Activated T-helper 2 cell treated with anti-CD3 and anti-CD28 coated beads, Interferon-gamma antibody, Interleukin-2, Interleukin-4, amounts not matched to agents 10 μg/mL and 5 μg/mL and 100 μg/mL, durations not matched to agents 14 hours and 24 hours and 36 hours (primary cell): ENCODE results near the gene KIF3A. TPM values are rescaled to one million over a fixed set of nuclear protein-coding genes. Genes with fewer than 3 reads are reported as not detected.

ENCODE experiments used
- DNase-seq: peaks from one replicate; pipeline ENCODE4 v3.0.0; 2021; ENCODE audit warnings: low spot score
- H3K27ac Mint-ChIP-seq: one replicate; pipeline ENCODE4 v1.8.0; 2021; ENCODE audit warnings: mixed read lengths
- H3K27me3 Mint-ChIP-seq: one replicate; pipeline ENCODE4 v1.8.0; 2021; ENCODE audit warnings: low read depth, mixed read lengths
- H3K36me3 Mint-ChIP-seq: one replicate; pipeline ENCODE4 v1.8.0; 2021; ENCODE audit warnings: low read depth, mixed read lengths
- H3K4me1 Mint-ChIP-seq: one replicate; pipeline ENCODE4 v1.8.0; 2021; ENCODE audit warnings: low read depth, mixed read lengths
- H3K4me3 Mint-ChIP-seq: one replicate; pipeline ENCODE4 v1.8.0; 2021; ENCODE audit warnings: low read depth, mild to moderate bottlenecking, moderate library complexity, mixed read lengths
- H3K9me3 Mint-ChIP-seq: one replicate; pipeline ENCODE4 v1.8.0; 2021; ENCODE audit warnings: mixed read lengths
- intact Hi-C: fragments of 100-400 bp; cut with micrococcal nuclease; formaldehyde crosslinking; loops from one replicate; pipeline ENCODE4 v1.15.1; 2023
- total RNA-seq: library from RNA; stranded (reverse); gene quantifications from 2 replicates; pipeline ENCODE4 v1.2.3, GENCODE V29; 2022

Gene KIF3A
- total RNA-seq, 1 donor from 2014 or later = 41.4 TPM

DNA sequence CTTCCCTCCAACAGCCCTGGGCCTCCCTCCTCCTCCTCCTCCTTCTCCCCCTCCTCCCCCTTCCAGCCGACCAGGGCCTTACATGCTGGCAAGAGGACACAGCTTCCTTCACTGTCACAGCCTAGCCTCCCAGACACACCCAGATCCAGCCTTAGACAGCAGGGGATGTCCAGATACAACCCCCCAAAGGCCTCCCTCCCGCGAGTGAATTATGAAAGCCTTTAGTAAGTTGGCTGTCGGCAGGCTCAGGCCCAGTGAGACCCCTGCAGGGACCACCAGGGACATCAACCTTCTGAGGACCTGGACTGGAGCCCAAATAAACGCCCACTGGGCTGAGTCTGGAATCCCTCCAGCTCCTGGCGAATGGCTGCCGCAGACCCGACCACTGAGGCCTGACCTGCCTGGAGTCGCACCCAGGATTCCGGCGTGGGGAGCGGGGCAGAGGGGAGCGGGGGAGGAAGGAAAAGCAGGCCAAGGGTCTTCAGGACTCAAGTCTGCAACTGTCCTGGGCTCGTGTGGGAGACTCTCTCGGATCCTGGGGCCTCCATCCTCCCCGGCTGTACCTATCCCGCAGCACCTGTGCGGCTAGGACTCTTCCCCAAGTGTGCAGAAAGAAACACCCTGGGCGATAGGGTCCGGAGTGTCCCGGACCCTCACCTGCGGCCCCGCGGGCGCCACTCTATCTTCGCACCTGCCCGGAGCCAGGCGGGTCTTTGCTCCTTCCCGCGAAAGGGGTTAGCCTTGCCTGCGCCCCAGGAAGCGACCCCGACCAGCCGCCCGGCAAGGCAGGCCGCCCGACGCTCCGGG, 39.0 kb upstream of the KIF3A start:
- H3K27me3 Mint-ChIP-seq = peaks cover 55% of the 10 kb centered on the region
- H3K36me3 Mint-ChIP-seq = peaks cover 2% of the 10 kb centered on the region
- no peaks in the 10 kb centered on the region for H3K9me3 Mint-ChIP-seq
- no peak for DNase-seq
- H3K27ac Mint-ChIP-seq = no peak overlapping the region
- H3K4me1 Mint-ChIP-seq = peaks cover 25% of the 10 kb centered on the region
- intact Hi-C loops = loop anchor here (2.0 kb wide), 1 partner anchor 22 kb away; no protein-coding TSS in a partner anchor
- peak overlapping the region; percentile 61 for H3K4me3 Mint-ChIP-seq

DNA sequence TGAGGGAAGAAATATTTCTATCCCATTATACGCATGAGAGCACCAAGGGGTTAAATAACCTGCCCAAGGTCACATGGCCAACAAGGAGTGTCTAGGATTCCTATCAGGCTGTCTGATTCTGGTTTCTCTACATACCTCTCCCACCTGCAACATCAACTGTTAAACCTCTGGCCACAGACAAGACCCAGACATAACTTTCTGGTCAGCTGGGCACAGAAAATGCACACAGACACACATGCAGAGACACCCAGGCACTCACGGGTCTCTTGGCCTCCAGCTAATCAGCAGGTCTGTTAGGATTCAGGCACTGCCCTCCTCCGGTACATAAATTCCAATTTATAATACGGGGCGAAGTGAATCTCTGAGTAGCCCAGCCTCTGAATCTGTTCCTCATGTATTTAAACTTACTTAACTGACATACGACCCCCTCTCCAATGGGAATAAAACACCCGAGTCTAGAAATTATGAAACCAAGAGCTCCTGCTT, 38.2 kb upstream of the KIF3A start:
- Mint-ChIP-seq H3K27ac (no peak overlapping the region), H3K27me3 (peaks cover 48% of the 10 kb centered on the region), H3K9me3 (no peaks in the 10 kb centered on the region), H3K36me3 (peaks cover 2% of the 10 kb centered on the region), H3K4me3 (peak overlapping the region; percentile 43), H3K4me1 (peaks cover 21% of the 10 kb centered on the region)
- intact Hi-C loops = no loop called here
- no peak for DNase-seq

DNA sequence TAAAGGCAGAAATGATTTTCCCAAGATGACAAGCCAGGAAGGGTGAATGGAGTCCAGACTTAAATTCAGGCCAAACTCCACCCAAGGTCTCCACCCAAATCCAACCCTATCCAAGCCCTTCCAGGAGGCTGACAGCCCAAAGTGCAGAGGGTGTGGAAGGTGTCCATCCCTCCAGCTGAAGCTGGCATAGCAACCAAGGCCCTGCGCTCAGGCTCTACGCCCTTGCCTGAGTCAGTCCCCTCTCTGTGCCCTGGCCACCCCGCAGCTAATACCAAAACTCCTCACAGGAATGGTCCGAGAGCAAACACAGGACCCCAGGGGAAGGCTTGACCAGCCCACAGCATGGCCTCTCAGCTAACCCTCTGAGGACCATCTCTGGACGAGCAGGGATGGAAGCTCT, 37.5 kb upstream of the KIF3A start:
- Mint-ChIP-seq H3K4me3 (no peak overlapping the region), H3K4me1 (peaks cover 17% of the 10 kb centered on the region), H3K27ac (no peak overlapping the region), H3K27me3 (peaks cover 43% of the 10 kb centered on the region), H3K36me3 (peaks cover 2% of the 10 kb centered on the region), H3K9me3 (no peaks in the 10 kb centered on the region)
- DNase-seq = no peak
- intact Hi-C loops = no loop called here

DNA sequence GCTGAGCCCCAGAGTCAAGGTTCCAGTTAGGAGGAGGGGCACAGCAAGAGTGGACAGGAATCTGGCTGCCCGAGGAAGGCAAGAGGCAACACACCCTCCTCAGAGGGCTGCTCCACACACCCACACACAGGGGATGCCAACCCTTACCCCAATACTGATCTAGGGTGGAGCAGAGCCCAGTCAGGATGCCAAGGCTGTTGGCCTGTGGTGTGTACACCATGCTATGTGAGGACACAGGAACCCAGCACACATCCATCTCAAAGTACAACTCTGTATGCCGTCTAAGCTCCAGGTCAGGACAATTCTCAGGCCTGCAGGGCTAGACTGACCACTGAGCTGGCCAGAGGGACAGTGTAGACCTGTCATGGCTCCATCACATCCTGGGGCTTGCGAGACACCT, 37.1 kb upstream of the KIF3A start:
- Mint-ChIP-seq H3K4me1 (peaks cover 14% of the 10 kb centered on the region), H3K27ac (no peak overlapping the region), H3K4me3 (no peak overlapping the region), H3K27me3 (peaks cover 40% of the 10 kb centered on the region), H3K9me3 (no peaks in the 10 kb centered on the region), H3K36me3 (peaks cover 2% of the 10 kb centered on the region)
- intact Hi-C loops = no loop called here
- DNase-seq = no peak

DNA sequence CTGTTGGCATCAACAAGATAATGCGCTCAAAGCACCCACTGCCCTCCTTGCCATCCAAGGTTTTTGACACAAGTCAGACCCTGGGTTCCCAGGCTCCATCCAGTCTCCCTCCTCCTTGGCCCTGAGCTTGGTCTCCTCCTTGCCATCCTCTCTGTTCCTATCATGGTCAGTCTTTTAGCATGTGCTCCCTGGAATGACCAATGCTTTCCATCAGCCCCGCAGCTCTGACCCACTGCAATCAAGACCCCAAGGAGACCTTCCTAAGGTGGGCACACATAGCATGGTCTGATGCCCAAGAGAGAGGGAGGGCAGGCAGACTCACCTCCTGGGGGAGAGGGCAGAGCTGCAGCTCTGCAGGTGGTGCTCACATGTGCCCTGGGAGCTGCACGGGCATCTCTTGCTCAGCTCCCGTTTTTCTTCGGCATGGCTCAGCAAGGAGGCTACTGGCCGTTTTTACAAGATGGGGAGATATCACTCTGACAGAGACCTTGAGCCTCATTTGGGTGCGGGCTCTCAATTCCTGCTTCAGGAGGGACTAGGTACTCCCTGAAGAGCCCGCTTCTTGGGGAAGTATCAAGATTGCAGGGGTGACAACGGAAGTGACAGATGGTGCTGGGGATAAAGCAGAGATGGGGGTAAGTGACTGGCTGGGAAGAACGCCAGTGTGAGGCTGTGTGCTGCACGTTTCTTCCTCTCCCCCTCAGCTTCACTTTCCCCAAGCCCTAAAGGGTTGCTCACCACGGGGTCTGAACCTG, 36.4 kb upstream of the KIF3A start:
- no peak overlapping the region for H3K27ac Mint-ChIP-seq
- intact Hi-C loops = no loop called here
- H3K9me3 Mint-ChIP-seq = no peaks in the 10 kb centered on the region
- H3K4me1 Mint-ChIP-seq = peaks cover 13% of the 10 kb centered on the region
- H3K27me3 Mint-ChIP-seq = peaks cover 33% of the 10 kb centered on the region
- no peak for DNase-seq
- H3K4me3 Mint-ChIP-seq = no peak overlapping the region
- peaks cover 2% of the 10 kb centered on the region for H3K36me3 Mint-ChIP-seq

DNA sequence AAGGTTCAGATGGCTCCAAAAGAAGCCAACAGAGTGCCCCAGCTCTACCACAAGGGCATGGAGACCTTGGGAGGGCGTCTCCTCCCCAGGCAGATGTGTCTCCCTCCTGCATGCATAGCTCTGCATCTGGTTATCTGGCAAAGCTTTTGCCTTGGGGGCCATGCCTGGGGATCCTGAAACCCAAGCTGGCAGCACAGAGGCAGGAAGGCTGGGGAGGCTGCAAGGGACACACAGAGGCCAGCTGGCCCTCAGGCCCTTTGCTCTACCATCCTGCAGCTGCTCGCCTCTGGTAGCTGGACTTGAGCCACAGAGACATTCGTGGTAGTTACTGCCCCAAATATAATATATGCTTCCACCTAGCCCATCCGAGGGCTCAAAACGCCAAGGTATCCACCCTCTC, 35.8 kb upstream of the KIF3A start:
- Mint-ChIP-seq H3K4me3 (no peak overlapping the region), H3K27me3 (peaks cover 27% of the 10 kb centered on the region), H3K4me1 (peaks cover 8% of the 10 kb centered on the region), H3K27ac (no peak overlapping the region), H3K9me3 (no peaks in the 10 kb centered on the region), H3K36me3 (peaks cover 1% of the 10 kb centered on the region)
- no peak for DNase-seq
- intact Hi-C loops = no loop called here

DNA sequence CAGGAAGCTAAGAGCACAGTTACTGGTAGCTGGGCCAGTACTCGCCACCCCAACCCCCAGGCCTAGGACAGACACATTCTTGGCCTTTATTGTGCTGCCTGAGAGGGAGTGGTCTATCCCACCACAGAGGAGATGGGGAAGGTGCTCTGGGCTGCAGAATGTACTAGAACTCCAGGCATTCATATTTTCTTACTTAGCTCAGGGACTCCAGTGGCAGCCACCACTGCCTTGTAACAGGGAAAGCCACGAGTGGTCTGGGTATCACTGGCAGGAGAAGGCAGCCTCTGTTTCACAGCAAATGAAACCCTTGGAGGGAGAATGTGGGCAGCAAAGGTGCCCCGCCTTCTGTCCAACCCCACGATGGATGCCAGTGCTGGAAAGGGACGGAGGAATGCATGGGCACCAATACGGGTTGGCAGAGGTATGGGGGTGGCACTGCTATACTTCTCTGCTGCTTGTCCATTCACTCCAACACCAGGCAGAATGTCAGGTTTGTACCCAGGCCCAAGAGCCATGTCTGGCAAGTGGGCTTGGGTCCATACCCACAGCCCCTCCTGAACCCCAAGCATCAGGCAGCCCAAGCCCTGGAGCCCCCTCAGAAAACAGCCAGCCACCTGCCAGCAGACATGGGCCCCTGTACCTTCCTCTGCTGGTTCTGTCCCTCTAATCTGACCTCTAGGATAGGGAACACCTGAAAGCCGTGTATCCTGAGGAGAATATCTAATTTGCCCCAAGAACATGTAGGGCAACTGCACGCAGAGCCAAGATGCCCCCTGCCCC, 35.1 kb upstream of the KIF3A start:
- H3K27ac Mint-ChIP-seq = no peak overlapping the region

DNA sequence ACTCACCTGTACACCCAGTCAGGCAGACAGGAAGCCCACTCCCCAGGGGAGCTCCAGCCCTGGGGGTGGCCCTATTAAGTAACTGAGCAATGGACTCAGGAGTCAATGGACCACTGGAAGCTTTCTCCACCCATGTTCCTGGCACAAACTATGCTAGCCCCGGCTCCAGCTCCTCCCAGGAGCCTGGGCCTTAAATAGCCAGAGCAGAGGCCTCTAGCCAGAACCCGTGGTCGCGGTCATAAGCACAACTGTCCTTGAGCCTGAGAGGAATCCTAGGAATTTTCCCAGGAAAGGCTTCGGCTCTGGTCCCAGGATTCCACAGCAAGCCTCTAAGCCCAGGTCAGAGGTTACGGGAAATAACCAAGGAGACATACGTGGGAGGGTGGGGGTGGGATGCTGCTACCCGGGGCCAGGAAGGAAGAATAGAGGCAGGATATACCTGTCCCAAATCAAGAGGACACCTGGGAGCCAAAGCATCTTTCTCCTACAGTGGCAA, 34.2 kb upstream of the KIF3A start:
- no peaks in the 10 kb centered on the region for H3K36me3 Mint-ChIP-seq
- H3K4me1 Mint-ChIP-seq = peaks cover 4% of the 10 kb centered on the region
- no peaks in the 10 kb centered on the region for H3K9me3 Mint-ChIP-seq
- no peak for DNase-seq
- no peak overlapping the region for H3K27ac Mint-ChIP-seq
- H3K27me3 Mint-ChIP-seq = peaks cover 22% of the 10 kb centered on the region
- no peak overlapping the region for H3K4me3 Mint-ChIP-seq
- intact Hi-C loops = no loop called here

More for the DNA sequence above, 35.1 kb upstream of the KIF3A start:
- Mint-ChIP-seq H3K4me3 (no peak overlapping the region), H3K36me3 (no peaks in the 10 kb centered on the region), H3K27me3 (peaks cover 22% of the 10 kb centered on the region), H3K4me1 (peaks cover 4% of the 10 kb centered on the region), H3K9me3 (no peaks in the 10 kb centered on the region)
- no peak for DNase-seq
- intact Hi-C loops = no loop called here

DNA sequence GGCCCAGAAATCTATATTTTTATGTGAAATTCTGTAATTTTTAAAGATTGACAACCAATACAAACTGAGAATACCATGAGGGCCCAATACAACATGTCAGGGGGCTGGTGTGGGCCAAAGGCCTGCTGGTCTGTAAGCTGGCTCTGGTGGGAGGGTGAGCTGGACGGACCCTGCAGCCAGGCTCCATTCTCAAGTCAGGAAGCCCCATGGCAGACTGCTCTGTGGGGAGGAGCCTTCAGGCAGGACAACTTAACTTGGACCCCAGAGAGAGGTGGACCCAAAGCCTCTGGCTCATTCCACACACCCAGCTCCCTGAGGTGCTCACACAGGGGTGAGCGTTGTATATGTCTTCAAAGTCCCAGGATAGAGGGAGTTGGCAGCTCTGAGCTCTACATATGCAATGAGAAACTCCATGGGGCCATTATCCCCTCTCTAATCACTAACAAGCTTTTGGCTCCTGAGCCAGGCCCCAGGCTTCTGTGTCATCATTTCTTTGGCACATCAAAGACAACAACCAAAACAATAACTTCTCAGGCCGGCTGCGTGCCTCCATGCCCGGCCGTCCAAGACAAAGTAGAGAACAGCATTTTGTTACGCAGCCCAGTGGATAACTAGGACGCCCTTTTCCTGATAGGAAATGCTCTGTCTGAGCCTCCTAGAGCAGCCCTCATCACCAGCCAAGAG, 33.3 kb upstream of the KIF3A start:
- H3K36me3 Mint-ChIP-seq = no peaks in the 10 kb centered on the region
- H3K4me1 Mint-ChIP-seq = peaks cover 3% of the 10 kb centered on the region
- intact Hi-C loops = no loop called here
- no peak overlapping the region for H3K27ac Mint-ChIP-seq
- H3K4me3 Mint-ChIP-seq = no peak overlapping the region
- H3K9me3 Mint-ChIP-seq = no peaks in the 10 kb centered on the region
- peaks cover 17% of the 10 kb centered on the region for H3K27me3 Mint-ChIP-seq
- DNase-seq = no peak

DNA sequence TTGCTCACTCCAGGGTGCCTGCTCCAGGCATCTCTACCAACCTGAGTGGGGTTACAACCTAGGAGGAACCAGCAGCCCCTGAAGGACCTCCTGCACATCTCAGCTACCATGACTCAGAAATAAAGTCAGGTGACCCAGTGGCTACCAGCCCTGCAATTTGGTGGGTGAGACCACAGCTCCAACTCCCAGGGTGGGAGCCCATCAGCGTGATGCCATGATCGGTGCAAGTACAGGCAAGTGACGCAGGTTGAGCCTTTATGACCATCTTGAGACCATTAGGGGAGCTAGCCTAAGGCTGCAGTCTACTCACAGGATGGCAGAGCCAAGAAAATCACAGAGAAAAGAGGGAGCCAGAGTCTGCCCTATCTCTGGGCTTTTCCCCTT, 31.1 kb upstream of the KIF3A start:
- Mint-ChIP-seq H3K9me3 (no peaks in the 10 kb centered on the region), H3K36me3 (no peaks in the 10 kb centered on the region), H3K27ac (no peak overlapping the region), H3K4me3 (no peak overlapping the region), H3K4me1 (no peaks in the 10 kb centered on the region), H3K27me3 (no peaks in the 10 kb centered on the region)
- intact Hi-C loops = no loop called here
- no peak for DNase-seq

DNA sequence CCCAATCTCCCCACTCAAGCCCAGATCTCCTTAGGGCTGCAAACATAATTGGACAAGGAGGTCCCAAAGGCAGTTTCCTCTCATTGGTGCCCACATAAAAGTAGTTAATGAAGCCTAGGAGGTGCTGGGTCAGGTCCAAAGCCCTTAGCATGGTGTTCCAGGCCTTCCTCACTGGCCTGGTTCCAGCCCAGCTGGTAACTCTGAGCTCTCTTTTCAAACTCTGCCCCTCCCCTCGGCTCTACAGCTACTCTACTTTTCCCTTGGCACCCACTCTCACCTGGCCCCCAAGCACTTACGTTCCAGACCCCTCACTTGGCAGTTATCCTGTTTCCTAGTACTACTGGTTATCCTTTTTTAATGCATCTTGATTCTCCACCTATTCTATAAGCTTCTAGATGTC, 29.8 kb upstream of the KIF3A start:
- H3K4me3 Mint-ChIP-seq = no peak overlapping the region
- H3K36me3 Mint-ChIP-seq = no peaks in the 10 kb centered on the region
- no peaks in the 10 kb centered on the region for H3K4me1 Mint-ChIP-seq
- no peak for DNase-seq
- H3K9me3 Mint-ChIP-seq = no peaks in the 10 kb centered on the region
- H3K27me3 Mint-ChIP-seq = no peaks in the 10 kb centered on the region
- intact Hi-C loops = no loop called here
- no peak overlapping the region for H3K27ac Mint-ChIP-seq

DNA sequence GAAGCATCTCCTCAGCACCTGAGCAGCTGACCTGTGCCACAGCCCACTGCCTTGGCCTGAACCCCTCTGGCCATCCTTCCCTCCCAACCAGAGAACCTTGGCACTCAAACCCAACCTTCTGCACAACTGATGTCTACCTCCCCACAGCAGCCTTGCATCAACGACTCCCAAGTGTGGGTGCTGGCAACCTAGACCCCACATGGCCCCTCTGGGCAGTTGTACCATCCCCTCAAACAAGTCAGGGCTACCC, 29.4 kb upstream of the KIF3A start:
- H3K4me1 Mint-ChIP-seq = no peaks in the 10 kb centered on the region
- no peaks in the 10 kb centered on the region for H3K27me3 Mint-ChIP-seq
- H3K4me3 Mint-ChIP-seq = no peak overlapping the region
- H3K9me3 Mint-ChIP-seq = no peaks in the 10 kb centered on the region
- H3K27ac Mint-ChIP-seq = no peak overlapping the region
- intact Hi-C loops = no loop called here
- peaks cover under 1% of the 10 kb centered on the region for H3K36me3 Mint-ChIP-seq
- DNase-seq = no peak
